ENCODE measurements around the gene ASTL. TPM values are rescaled to one million over a fixed set of nuclear protein-coding genes. Genes with fewer than 3 reads are reported as not detected.

The ASTL gene
- total and polyA plus RNA-seq, 9 of the 15 experiments (the other 6 are each of a cell fraction or from before 2014, with no cell fraction given) = not detected

DNA sequence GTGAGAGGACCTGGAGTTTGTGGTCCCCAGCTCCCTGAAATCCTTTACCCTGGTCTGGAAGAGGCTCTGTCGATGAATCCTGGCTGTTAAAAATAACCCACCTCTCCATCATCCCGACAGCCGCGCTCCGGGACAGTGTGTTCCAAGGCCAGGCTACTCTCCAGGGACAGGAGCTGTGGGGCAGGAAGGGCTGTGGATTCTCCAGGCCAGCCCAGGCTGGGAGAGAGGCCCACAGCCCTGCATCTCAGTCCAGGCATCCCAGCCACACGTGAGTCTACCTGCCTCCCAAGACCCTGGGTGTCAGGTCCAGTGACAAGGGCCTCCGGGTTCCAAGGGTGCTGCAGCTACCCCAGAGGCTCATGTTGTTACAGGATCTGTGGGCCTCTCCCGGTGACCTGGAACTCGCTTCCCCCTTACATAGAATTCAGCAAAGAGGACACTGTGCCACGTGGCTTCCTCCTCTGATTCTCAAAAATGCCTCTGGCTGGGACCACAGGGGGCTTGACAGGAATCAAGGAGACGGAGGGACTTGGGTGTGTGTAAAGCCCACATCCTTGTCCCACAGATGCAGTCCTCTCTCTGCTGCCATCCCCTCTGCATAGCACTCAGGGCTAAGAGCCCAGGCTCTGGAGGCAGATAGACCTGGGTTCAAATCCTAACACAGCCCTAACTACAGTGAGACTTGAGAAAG is 39.3 kb downstream of the ASTL start:
- no peak for ATAC-seq
- peaks cover 5 to 14% of the 10 kb centered on the region in 2 experiments; a peak in 3 of 5 replicates for H3K4me1 ChIP-seq (replicated peaks in 1 of 2; ENCODE audit: control insufficient read depth in 2 of 2, insufficient read depth in 2 of 2, low read length in 2 of 2)
- in situ Hi-C loops (cut with MboI) (loop anchor here (25.0 kb wide), 1 partner anchor 312 kb away; no protein-coding TSS in a partner anchor), intact Hi-C loops (cut with micrococcal nuclease) (no loop called here)
- H3K79me2 ChIP-seq (ENCODE audit: control insufficient read depth, insufficient read depth, low read length) = no peaks in the 10 kb centered on the region
- TF ChIP-seq, protein P1, sequence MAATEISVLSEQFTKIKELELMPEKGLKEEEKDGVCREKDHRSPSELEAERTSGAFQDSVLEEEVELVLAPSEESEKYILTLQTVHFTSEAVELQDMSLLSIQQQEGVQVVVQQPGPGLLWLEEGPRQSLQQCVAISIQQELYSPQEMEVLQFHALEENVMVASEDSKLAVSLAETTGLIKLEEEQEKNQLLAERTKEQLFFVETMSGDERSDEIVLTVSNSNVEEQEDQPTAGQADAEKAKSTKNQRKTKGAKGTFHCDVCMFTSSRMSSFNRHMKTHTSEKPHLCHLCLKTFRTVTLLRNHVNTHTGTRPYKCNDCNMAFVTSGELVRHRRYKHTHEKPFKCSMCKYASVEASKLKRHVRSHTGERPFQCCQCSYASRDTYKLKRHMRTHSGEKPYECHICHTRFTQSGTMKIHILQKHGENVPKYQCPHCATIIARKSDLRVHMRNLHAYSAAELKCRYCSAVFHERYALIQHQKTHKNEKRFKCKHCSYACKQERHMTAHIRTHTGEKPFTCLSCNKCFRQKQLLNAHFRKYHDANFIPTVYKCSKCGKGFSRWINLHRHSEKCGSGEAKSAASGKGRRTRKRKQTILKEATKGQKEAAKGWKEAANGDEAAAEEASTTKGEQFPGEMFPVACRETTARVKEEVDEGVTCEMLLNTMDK (IDR thresholded peaks at IDR 0.05; ENCODE audit: borderline replicate concordance, insufficient read depth, low read depth, low read length, poor library complexity, severe bottlenecking) = no peak
- no peak overlapping the region for H2AFZ ChIP-seq (ENCODE audit: low read depth, low read length)
- H3K36me3 ChIP-seq (ENCODE audit: control insufficient read depth, insufficient read depth, low read length) = no peaks in the 10 kb centered on the region
- H3K27ac ChIP-seq (ENCODE audit: extremely low read depth, low read depth, low read length) = no peak overlapping the region
- H3K27me3 ChIP-seq (ENCODE audit: control insufficient read depth in 2 of 2, insufficient read depth in 2 of 2, low read length in 2 of 2) = peaks cover 0 to 26% of the 10 kb centered on the region in 2 experiments; a peak in 3 of 5 replicates
- ChIA-PET POLR2A (interaction anchor here (1.1 to 1.3 kb wide), 2 partner anchors 11 to 110 kb away, joined by 4 to 5 read pairs; partner anchors contain the start of gene STARD7), CTCF (ENCODE audit: low intra/inter-chr PET ratio) (no interaction called here)
- 34% methylated on average over 11 of the region's 11 CpGs for WGBS (ENCODE audit: insufficient coverage, low coverage, missing lambda C conversion rate)
- H3K4me3 ChIP-seq = no peak overlapping the region
- no peak for FAIRE-seq
- H3K9me1 ChIP-seq (ENCODE audit: control insufficient read depth, insufficient read depth, low read length) = no peaks in the 10 kb centered on the region
- H3K4me2 ChIP-seq (ENCODE audit: insufficient read depth, low read length) = no peak overlapping the region
- peaks cover 3% of the 10 kb centered on the region; the same call in 1 of the 2 replicates for H4K20me1 ChIP-seq (replicated peaks; ENCODE audit: control insufficient read depth, insufficient read depth, low read length)
- no peaks in the 10 kb centered on the region for H3K9me3 ChIP-seq (replicated peaks; ENCODE audit: control insufficient read depth, insufficient read depth, low read depth, low read length)
- no peak for DNase-seq (ENCODE audit: extremely low read depth in 1 of 4, low spot score in 3 of 4)
- BruUV-seq (replicated peaks) = no TSS peak
- peak overlapping the region in 1 of 2 experiments; percentile 40; a peak in 1 of 4 replicates for H3K9ac ChIP-seq (ENCODE audit: insufficient read depth in 1 of 2, low read depth in 2 of 2, low read length in 2 of 2)
